Small intestine (tissue), 7 donors: ENCODE data around the gene CPS1. TPM values are rescaled to one million over a fixed set of nuclear protein-coding genes. Genes with fewer than 3 reads are reported as not detected.

ENCODE experiments used
- DNase-seq, 2 donors: peaks; one replicate each; pipeline versions ENCODE4 v3.0.0 to v3.0.0-alpha.2; 2013
- FAIRE-seq: peaks from 2 replicates; lab custom pipeline; 2012; peaks lifted over from hg19 to GRCh38; lab: Jason Lieb, UNC
- H3K27ac ChIP-seq, 3 donors: one replicate each; pipeline ENCODE4 v1.5.1; 2013; ENCODE audit warnings: low read length in 2 of 3, mild to moderate bottlenecking in 2 of 3, control low read depth in 1 of 3, inconsistent platforms in 1 of 3, low read depth in 1 of 3, moderate library complexity in 1 of 3
- H3K27me3 ChIP-seq, 3 donors: one replicate each; pipeline ENCODE4 v1.6.1; 2013; ENCODE audit warnings: low read length in 3 of 3, inconsistent platforms in 1 of 3; ENCODE audit not compliant: control insufficient read depth in 3 of 3, insufficient read depth in 3 of 3
- H3K36me3 ChIP-seq, 3 donors: one replicate each; pipeline ENCODE4 v1.6.1; 2013; ENCODE audit warnings: low read length in 3 of 3, inconsistent platforms in 1 of 3, low read depth in 1 of 3, mild to moderate bottlenecking in 1 of 3, moderate library complexity in 1 of 3; ENCODE audit not compliant: control insufficient read depth in 3 of 3, insufficient read depth in 2 of 3
- H3K4me1 ChIP-seq, 3 donors: one replicate each; pipeline ENCODE4 v1.6.1; 2013; ENCODE audit warnings: low read length in 2 of 3, inconsistent platforms in 1 of 3, low read depth in 1 of 3, mild to moderate bottlenecking in 1 of 3, moderate library complexity in 1 of 3; ENCODE audit not compliant: control insufficient read depth in 3 of 3, insufficient read depth in 2 of 3
- H3K4me3 ChIP-seq, 3 donors: one replicate each; pipeline ENCODE4 v1.5.1; 2013; ENCODE audit warnings: low read length in 3 of 3, control low read depth in 1 of 3, inconsistent platforms in 1 of 3, low read depth in 1 of 3, mild to moderate bottlenecking in 1 of 3, moderate library complexity in 1 of 3
- H3K9me3 ChIP-seq, 2 donors: one replicate each; pipeline ENCODE4 v1.6.1; 2013; ENCODE audit warnings: low read depth in 1 of 2, low read length in 1 of 2; ENCODE audit not compliant: control insufficient read depth in 2 of 2, insufficient read depth in 1 of 2
- WGBS, 3 donors: extraction: QIAGEN DNeasy Blood & Tissue Kit; methylation state at CpG; one replicate each; pipeline ENCODE4 v1.1.7; 2013; 5-methylcytosine and 5-hydroxymethylcytosine counted together
- polyA plus RNA-seq, 4 donors: library from polyadenylated mRNA; stranded (reverse) in 3 of 4; unstranded in 1 of 4; fragments of 200-250 nt in 3 of 4; fragments of 120-200 nt in 1 of 4; gene quantifications; one replicate each; pipeline versions ENCODE4 v1.2.1 to v1.2.3, GENCODE V29; 2013
- donor health status: healthy with polysubstance abuse.
- donor health status: control.
- donor health status: control.
- donor health status: Bipolar disorder and iron deficiency.
- donor health status: healthy.

The CPS1 gene
- polyA plus RNA-seq, 4 donors, result 64.0 to 744 (median 155) TPM

- H3K27ac ChIP-seq, result peak overlapping the region in 1 of 3 donors; percentile 11
- WGBS, 3 donors, result 61 to 66% (median 61%) methylated on average over 4 of the region's 4 CpGs
- FAIRE-seq, result no peak
Measured at GRCh38 chr2:210623506-210623905, 67.1 kb downstream of the CPS1 start.

GRCh38 chr2:210626849-210627248 lies 70.5 kb downstream of the CPS1 start:
- H3K4me1 ChIP-seq, result peaks cover 0 to 2% (median 0%) of the 10 kb centered on the region in 3 donors
- no peaks in the 10 kb centered on the region for H3K27me3 ChIP-seq
- H3K4me3 ChIP-seq, result no peak overlapping the region
- 62 to 72% (median 64%) methylated on average over 4 of the region's 4 CpGs for WGBS, 3 donors
- no peaks in the 10 kb centered on the region for H3K9me3 ChIP-seq
- no peak overlapping the region for H3K27ac ChIP-seq
- no peak for DNase-seq
- H3K36me3 ChIP-seq, result peaks cover 0 to 8% (median 5%) of the 10 kb centered on the region in 3 donors
- no peak for FAIRE-seq

More at GRCh38 chr2:210623506-210623905, 67.1 kb downstream of the CPS1 start:
- Histone ChIP-seq H3K27me3 (no peaks in the 10 kb centered on the region), H3K36me3 (peaks cover 0 to 5% (median 2%) of the 10 kb centered on the region in 3 donors), H3K9me3 (no peaks in the 10 kb centered on the region), H3K4me3 (no peak overlapping the region), H3K4me1 (no peaks in the 10 kb centered on the region)
- DNase-seq, result no peak

- H3K4me3 ChIP-seq, result no peak overlapping the region
- no peak overlapping the region for H3K27ac ChIP-seq
- no peaks in the 10 kb centered on the region for H3K27me3 ChIP-seq
- no peaks in the 10 kb centered on the region for H3K9me3 ChIP-seq
- WGBS, 3 donors, result 69 to 81% (median 71%) methylated on average over 5 of the region's 5 CpGs
- peaks cover 0 to 21% (median 5%) of the 10 kb centered on the region in 3 donors for H3K36me3 ChIP-seq
- peaks cover 0 to 2% (median 0%) of the 10 kb centered on the region in 3 donors for H3K4me1 ChIP-seq
- no peak for DNase-seq
- no peak for FAIRE-seq
Measured at GRCh38 chr2:210630873-210631560, 74.6 kb downstream of the CPS1 start.

GRCh38 chr2:210633699-210634098 lies 77.3 kb downstream of the CPS1 start:
- peaks cover 0 to 2% (median 0%) of the 10 kb centered on the region in 3 donors for H3K4me1 ChIP-seq
- DNase-seq (no peak), FAIRE-seq (no peak)
- H3K27me3 ChIP-seq, result no peaks in the 10 kb centered on the region
- no peak overlapping the region for H3K4me3 ChIP-seq
- H3K9me3 ChIP-seq, result no peaks in the 10 kb centered on the region
- peaks cover 0 to 24% (median 7%) of the 10 kb centered on the region in 3 donors for H3K36me3 ChIP-seq
- WGBS, 3 donors, result 88 to 95% (median 89%) methylated on average over 4 of the region's 4 CpGs
- H3K27ac ChIP-seq, result no peak overlapping the region

GRCh38 chr2:210635257-210635656 lies 78.9 kb downstream of the CPS1 start:
- no peak overlapping the region for H3K4me3 ChIP-seq
- H3K27ac ChIP-seq, result no peak overlapping the region
- H3K9me3 ChIP-seq, result no peaks in the 10 kb centered on the region
- H3K4me1 ChIP-seq, result peaks cover 0 to 2% (median 0%) of the 10 kb centered on the region in 3 donors
- no peak for FAIRE-seq
- 48 to 80% (median 68%) methylated on average over 1 of the region's 1 CpG for WGBS, 3 donors
- peaks cover 0 to 20% (median 7%) of the 10 kb centered on the region in 3 donors for H3K36me3 ChIP-seq
- no peaks in the 10 kb centered on the region for H3K27me3 ChIP-seq
- peak in 1 of 2 donors; percentile 18 for DNase-seq

- DNase-seq, result no peak
- peaks cover 0 to 19% (median 12%) of the 10 kb centered on the region in 3 donors for H3K36me3 ChIP-seq
- H3K27me3 ChIP-seq, result no peaks in the 10 kb centered on the region
- peaks cover 0 to 3% (median 0%) of the 10 kb centered on the region in 3 donors for H3K4me1 ChIP-seq
- no peak overlapping the region for H3K4me3 ChIP-seq
- WGBS, 3 donors, result 82 to 88% (median 87%) methylated on average over 4 of the region's 4 CpGs
- no peaks in the 10 kb centered on the region for H3K9me3 ChIP-seq
- H3K27ac ChIP-seq, result no peak overlapping the region
- no peak for FAIRE-seq
Measured at GRCh38 chr2:210642333-210642732, 85.9 kb downstream of the CPS1 start.

- Histone ChIP-seq H3K27ac (no peak overlapping the region), H3K27me3 (no peaks in the 10 kb centered on the region), H3K9me3 (no peaks in the 10 kb centered on the region), H3K4me3 (no peak overlapping the region), H3K36me3 (peaks cover 2 to 17% (median 13%) of the 10 kb centered on the region in 3 donors), H3K4me1 (peaks cover 0 to 10% (median 0%) of the 10 kb centered on the region in 3 donors)
- FAIRE-seq (no peak), DNase-seq (no peak)
Measured at GRCh38 chr2:210647151-210647550, 90.8 kb downstream of the CPS1 start.

- Histone ChIP-seq H3K27me3 (no peaks in the 10 kb centered on the region), H3K9me3 (no peaks in the 10 kb centered on the region), H3K36me3 (peaks cover 8 to 24% (median 12%) of the 10 kb centered on the region in 3 donors), H3K4me1 (peaks cover 0 to 13% (median 0%) of the 10 kb centered on the region in 3 donors), H3K27ac (no peak overlapping the region), H3K4me3 (no peak overlapping the region)
- WGBS, 3 donors, result 13 to 55% (median 15%) methylated on average over 1 of the region's 1 CpG
- no peak for FAIRE-seq
- no peak for DNase-seq
Measured at GRCh38 chr2:210654091-210654490, 97.7 kb downstream of the CPS1 start.
